Kidney capillary endothelial cell (primary cell): ENCODE measurements around the gene ARSH.
"Not testable (repeated sequence)": the region's sequence is repeated elsewhere in the genome, so short reads cannot be mapped to it uniquely, and the experiment has no call there.

ENCODE experiments used
- DNase-seq: peaks from one replicate; pipeline ENCODE4 v3.0.0-alpha.2; 2018; ENCODE audit warnings: low spot score

Gene ARSH

DNA sequence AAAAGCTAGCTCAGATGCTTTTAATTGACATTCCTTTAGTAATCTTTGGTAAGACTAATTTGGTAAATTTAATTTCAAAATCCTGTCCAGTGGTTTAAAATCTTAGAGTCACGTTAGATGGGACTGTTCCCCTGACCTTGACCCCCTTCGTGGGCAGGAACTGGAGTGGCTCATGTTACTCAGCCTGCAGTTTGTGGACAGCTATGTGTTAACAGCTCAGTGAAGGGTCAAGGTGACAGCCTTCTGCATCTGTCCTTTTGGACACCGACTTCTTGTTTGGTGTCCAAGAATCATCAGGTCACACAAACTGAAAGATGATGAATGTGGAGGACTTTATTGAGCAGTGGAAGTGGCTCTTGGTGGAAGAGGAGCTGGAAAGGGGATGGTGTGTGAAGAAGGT is 37.9 kb downstream of the ARSH start:
- no peak for DNase-seq

- DNase-seq = no peak
Observed at GRCh38 chrX:3044671-3045070, 38.3 kb downstream of the ARSH start.

- DNase-seq = no peak
Observed at GRCh38 chrX:3046253-3047240, 40.2 kb downstream of the ARSH start.

DNA sequence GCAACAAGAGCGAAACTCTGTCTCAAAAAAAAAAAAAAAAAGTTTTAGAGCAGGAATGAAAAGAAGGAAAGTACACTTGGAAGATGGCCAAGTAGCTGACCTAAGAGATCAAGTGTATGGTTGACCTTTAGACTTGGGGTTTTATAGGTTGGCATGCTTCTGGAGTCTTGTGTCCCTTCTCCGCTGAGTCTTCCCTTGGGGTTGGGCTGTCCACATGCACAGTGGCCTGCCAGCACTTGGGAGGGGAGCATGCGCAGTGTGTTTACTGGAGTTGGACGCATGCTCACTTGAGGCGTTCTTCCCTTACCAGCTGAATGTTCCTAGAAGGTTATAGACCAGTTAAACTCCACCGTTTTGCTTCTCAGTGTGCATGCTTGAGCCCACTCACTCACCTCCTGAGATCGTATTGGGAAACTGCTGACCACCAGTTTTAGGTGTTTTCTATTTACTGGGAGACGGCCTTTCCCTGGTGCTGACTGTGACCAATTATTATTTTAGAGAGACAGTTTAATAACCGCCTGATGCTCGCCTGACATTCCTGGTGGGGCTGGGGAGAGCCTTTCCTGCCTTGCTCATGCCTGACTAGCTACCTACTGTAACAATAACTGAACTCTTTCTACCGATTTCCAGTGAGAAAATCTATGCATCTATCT is 44.3 kb downstream of the ARSH start:
- not testable (repeated sequence) for DNase-seq

DNA sequence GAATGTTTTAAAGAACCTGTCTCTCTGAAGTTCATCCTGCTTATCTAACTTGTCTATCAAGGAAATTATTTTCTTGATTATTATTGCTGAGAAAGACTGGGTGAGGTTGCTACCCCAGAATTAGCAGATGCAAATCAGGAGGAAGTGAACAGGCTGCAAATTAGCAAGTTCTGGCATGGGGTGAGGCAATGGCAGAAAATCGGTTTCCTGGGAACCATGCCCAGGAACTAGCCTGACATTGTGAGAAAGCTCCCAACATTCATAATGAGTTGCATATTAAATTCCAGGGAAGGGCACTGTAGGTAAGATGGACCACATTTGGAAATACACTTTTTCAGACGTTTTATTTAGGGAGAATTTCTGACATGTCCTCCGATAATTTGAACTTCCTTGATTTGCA is 46.5 kb downstream of the ARSH start:
- no peak for DNase-seq

- DNase-seq = no peak
Observed at GRCh38 chrX:3066555-3066954, 60.2 kb downstream of the ARSH start.

GRCh38 chrX:3075959-3076358 is 69.6 kb downstream of the ARSH start:
- no peak for DNase-seq

DNA sequence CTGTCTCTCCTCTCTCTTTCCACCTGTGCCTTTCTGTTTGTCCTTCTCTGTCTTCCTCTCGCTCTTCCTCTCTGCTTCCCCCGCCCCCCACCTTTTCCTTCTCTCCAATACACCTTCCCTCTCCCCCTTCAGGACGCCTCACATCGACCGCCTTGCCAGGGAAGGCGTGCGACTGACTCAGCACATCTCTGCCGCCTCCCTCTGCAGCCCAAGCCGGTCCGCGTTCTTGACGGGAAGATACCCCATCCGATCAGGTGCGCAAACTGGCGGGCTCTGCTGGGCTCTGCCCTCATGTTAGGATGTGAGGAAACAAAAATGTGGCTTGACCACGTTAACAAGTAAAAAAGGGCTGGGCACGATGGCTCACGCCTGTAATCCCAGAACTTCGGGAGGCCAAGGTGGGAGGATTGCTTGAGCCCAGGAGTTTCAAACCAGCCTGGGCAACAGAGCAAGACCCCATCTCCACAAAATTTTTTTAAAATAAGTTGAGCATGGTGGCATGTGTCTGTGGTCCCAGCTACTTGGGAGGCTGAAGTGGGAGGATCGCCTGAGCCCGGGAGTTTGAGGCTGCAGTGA is 70.2 kb downstream of the ARSH start:
- DNase-seq = no peak
